Hematopoietic multipotent progenitor cell treated with erythropoietin and hydrocortisone succinate and interleukin-3 and kit ligand, for 15 days (in vitro differentiated cells): ENCODE measurements around the gene PTER.

Source experiments
- DNase-seq: peaks from one replicate; pipeline ENCODE4 v3.0.0-alpha.2; 2015; ENCODE audit warnings: low spot score

Gene PTER

GRCh38 chr10:16544099-16544498 is 107.3 kb downstream of the PTER start:
- DNase-seq = no peak

DNA sequence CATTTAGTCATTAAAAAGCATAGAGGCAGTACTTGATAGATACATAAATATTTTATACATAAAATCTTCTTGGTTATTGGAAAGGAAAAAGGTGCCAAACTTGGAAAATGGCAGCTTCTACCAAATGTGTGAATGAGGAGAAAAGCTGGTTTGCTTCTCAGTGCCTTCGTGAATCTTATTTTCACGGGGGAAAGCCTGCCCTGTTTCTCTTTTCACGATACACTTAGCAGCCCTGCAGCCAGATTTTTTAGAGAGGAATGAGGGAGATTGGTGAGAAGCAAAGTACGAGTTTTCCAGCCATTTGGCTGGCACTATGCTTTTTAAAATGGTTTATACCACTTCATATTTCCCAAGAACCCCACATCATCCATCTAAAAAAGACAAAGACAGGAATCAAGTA is 107.8 kb downstream of the PTER start:
- DNase-seq = no peak

DNA sequence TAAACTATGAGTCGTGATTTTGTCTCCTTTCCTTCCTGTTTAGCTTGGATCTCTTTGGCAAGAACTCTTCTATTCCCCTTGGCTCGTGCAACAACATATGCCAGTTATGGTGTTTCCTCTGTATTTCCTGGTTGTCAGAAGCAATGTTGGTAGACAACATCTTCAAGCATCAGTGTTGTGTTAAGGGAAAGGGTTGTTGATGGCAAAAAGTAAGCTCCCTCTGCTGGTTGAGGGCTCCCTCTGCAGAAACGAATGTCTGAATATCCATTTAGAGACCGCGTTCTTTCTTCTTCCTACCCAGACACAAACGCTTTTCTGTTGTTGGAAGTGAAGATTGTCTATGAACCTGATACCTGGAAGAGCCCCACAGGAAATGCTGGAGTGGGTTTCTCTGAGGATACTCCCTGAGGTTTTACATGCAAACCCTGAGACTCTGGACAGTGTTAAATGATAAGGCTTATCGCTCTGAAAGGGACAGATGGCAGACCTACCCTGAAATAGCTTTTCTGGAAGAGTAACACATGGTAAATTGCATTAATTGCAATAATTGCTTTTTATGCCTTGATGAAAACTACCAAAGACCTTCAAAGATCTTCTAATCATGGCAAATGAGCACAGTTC is 108.4 kb downstream of the PTER start:
- DNase-seq = peak; percentile 4

GRCh38 chr10:16547973-16548372 is 111.2 kb downstream of the PTER start:
- DNase-seq = no peak

GRCh38 chr10:16559236-16559773 is 122.5 kb downstream of the PTER start:
- no peak for DNase-seq

GRCh38 chr10:16562891-16563290 is 126.1 kb downstream of the PTER start:
- DNase-seq = no peak
